KMS-11 (cell line): Measurements from ENCODE around the gene MED4.

Experiments used
- H2AFZ ChIP-seq: fragments of 200-600 bp; sonication (generic); 2 replicates; pipeline ENCODE4 v1.6.1; 2016; ENCODE audit warnings: antibody characterized with exemption, mixed run types, low read depth
- H3K27ac ChIP-seq: fragments of 200-600 bp; sonication (generic); 2 replicates; pipeline ENCODE4 v1.6.1; 2016; ENCODE audit warnings: mild to moderate bottlenecking, mixed run types
- H3K27me3 ChIP-seq: fragments of 200-600 bp; sonication (generic); 2 replicates; pipeline ENCODE4 v1.6.1; 2017; ENCODE audit warnings: mild to moderate bottlenecking, low read depth, mixed run types, moderate library complexity; ENCODE audit not compliant: insufficient read depth
- H3K36me3 ChIP-seq: fragments of 200-600 bp; sonication (generic); 2 replicates; pipeline ENCODE4 v1.6.1; 2017; ENCODE audit warnings: mild to moderate bottlenecking, mixed run types; ENCODE audit not compliant: insufficient read depth
- H3K4me1 ChIP-seq: fragments of 200-600 bp; sonication (generic); 2 replicates; pipeline ENCODE4 v1.6.1; 2016; ENCODE audit warnings: mild to moderate bottlenecking, low read depth, mixed run types; ENCODE audit not compliant: poor library complexity, severe bottlenecking
- H3K4me2 ChIP-seq: fragments of 200-600 bp; sonication (generic); 2 replicates; pipeline ENCODE4 v1.7.0; 2016; ENCODE audit warnings: mild to moderate bottlenecking, mixed run types
- H3K4me3 ChIP-seq: fragments of 200-600 bp; sonication (generic); IDR thresholded peaks from 2 replicates; pipeline ENCODE4 v1.6.1; 2017; ENCODE audit warnings: low read depth, low read length, mixed read lengths; ENCODE audit not compliant: insufficient read depth
- H3K79me2 ChIP-seq: fragments of 200-600 bp; sonication (generic); 2 replicates; pipeline ENCODE4 v1.6.1; 2016; ENCODE audit warnings: low read depth, mixed run types; ENCODE audit not compliant: insufficient read depth
- H3K9ac ChIP-seq: fragments of 200-600 bp; sonication (generic); 2 replicates; pipeline ENCODE4 v1.6.1; 2016; ENCODE audit warnings: mild to moderate bottlenecking, mixed run types
- H4K20me1 ChIP-seq: fragments of 200-600 bp; sonication (generic); 2 replicates; pipeline ENCODE4 v1.6.1; 2016; ENCODE audit warnings: mild to moderate bottlenecking, mixed run types; ENCODE audit not compliant: insufficient read depth
- TF ChIP-seq, protein P1 (sequence below): fragments of 200-600 bp; sonication (generic); conservative IDR thresholded peaks from 2 replicates; pipeline ENCODE4 v1.6.1; 2017; ENCODE audit warnings: low read depth, mild to moderate bottlenecking, antibody characterized with exemption, low read length, moderate library complexity, mixed read lengths

The MED4 gene

GRCh38 chr13:48094404-48094780, 512 bp downstream of the MED4 start:
- TF ChIP-seq, protein P1, sequence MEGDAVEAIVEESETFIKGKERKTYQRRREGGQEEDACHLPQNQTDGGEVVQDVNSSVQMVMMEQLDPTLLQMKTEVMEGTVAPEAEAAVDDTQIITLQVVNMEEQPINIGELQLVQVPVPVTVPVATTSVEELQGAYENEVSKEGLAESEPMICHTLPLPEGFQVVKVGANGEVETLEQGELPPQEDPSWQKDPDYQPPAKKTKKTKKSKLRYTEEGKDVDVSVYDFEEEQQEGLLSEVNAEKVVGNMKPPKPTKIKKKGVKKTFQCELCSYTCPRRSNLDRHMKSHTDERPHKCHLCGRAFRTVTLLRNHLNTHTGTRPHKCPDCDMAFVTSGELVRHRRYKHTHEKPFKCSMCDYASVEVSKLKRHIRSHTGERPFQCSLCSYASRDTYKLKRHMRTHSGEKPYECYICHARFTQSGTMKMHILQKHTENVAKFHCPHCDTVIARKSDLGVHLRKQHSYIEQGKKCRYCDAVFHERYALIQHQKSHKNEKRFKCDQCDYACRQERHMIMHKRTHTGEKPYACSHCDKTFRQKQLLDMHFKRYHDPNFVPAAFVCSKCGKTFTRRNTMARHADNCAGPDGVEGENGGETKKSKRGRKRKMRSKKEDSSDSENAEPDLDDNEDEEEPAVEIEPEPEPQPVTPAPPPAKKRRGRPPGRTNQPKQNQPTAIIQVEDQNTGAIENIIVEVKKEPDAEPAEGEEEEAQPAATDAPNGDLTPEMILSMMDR: no peak
- no peak overlapping the region for H3K4me3 ChIP-seq
- no peaks in the 10 kb centered on the region for H3K27me3 ChIP-seq
- peak overlapping the region; percentile 88 for H3K4me2 ChIP-seq
- peak overlapping the region; percentile 88 for H3K9ac ChIP-seq
- peaks cover 48% of the 10 kb centered on the region for H3K79me2 ChIP-seq
- H2AFZ ChIP-seq: peak overlapping the region; percentile 44; the same call in 1 of the 2 replicates
- peaks cover 8% of the 10 kb centered on the region for H3K4me1 ChIP-seq
- H4K20me1 ChIP-seq: no peaks in the 10 kb centered on the region
- peak overlapping the region; percentile 54 for H3K27ac ChIP-seq
- H3K36me3 ChIP-seq: no peaks in the 10 kb centered on the region

GRCh38 chr13:48093588-48093987, 1.3 kb downstream of the MED4 start:
- Histone ChIP-seq H4K20me1 (no peaks in the 10 kb centered on the region), H3K27ac (no peak overlapping the region)

GRCh38 chr13:48086272-48086671, 8.6 kb downstream of the MED4 start:
- TF ChIP-seq, protein P1: no peak
- Histone ChIP-seq H3K9ac (no peak overlapping the region), H3K36me3 (no peaks in the 10 kb centered on the region), H3K4me1 (no peaks in the 10 kb centered on the region), H3K4me3 (no peak overlapping the region), H3K79me2 (peaks cover 27% of the 10 kb centered on the region), H2AFZ (no peak overlapping the region), H4K20me1 (no peaks in the 10 kb centered on the region), H3K27ac (no peak overlapping the region), H3K4me2 (no peak overlapping the region), H3K27me3 (no peaks in the 10 kb centered on the region)

More at GRCh38 chr13:48093588-48093987, 1.3 kb downstream of the MED4 start:
- no peaks in the 10 kb centered on the region for H3K36me3 ChIP-seq
- peak overlapping the region; percentile 88 for H3K4me2 ChIP-seq
- H3K4me3 ChIP-seq: no peak overlapping the region
- H3K27me3 ChIP-seq: no peaks in the 10 kb centered on the region
- TF ChIP-seq, protein P1: no peak
- peaks cover 55% of the 10 kb centered on the region for H3K79me2 ChIP-seq
- H3K4me1 ChIP-seq: peaks cover 8% of the 10 kb centered on the region
- H3K9ac ChIP-seq: no peak overlapping the region
- no peak overlapping the region for H2AFZ ChIP-seq

GRCh38 chr13:48081739-48082138, 13.2 kb downstream of the MED4 start:
- H3K4me1 ChIP-seq: peaks cover 23% of the 10 kb centered on the region
- H3K27ac ChIP-seq: no peak overlapping the region
- H3K27me3 ChIP-seq: no peaks in the 10 kb centered on the region
- H2AFZ ChIP-seq: no peak overlapping the region
- no peaks in the 10 kb centered on the region for H3K79me2 ChIP-seq
- no peak overlapping the region for H3K9ac ChIP-seq
- no peak overlapping the region for H3K4me2 ChIP-seq
- TF ChIP-seq, protein P1: no peak
- no peaks in the 10 kb centered on the region for H3K36me3 ChIP-seq
- H4K20me1 ChIP-seq: 0 out of 2 replicates have a peak, but pooled peaks cover 8% of the 10 kb centered on the region
- H3K4me3 ChIP-seq: no peak overlapping the region
